Measurements from ENCODE around the gene CSF1R. TPM values are rescaled to one million over a fixed set of nuclear protein-coding genes. Genes with fewer than 3 reads are reported as not detected.

CSF1R gene
- total RNA-seq, 3 donors from 2014 or later = 11.5 to 79.0 (median 24.1) TPM

DNA sequence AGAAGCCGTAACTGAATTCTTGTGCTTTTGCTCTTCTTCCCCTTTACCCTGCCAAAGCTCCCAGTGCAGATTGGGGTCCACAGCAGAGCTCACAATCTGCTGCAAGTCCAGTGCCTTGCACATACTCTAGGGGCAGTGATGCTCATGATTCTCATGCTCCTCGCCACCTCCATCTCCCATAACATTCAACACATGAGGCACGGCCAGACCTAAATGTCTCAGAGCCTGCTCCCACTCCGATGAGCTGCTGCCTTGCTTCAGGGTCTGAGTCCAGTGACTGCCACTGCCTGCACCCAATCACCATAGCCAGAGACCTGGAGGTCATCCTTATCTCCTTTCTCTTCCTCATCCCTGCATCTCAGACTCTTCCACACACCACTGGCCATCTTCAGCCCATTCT, 10.5 kb downstream of the CSF1R start:
- intact Hi-C loops (cut with DNase I; ENCODE audit: low total_unique reads) = loop anchor here (5.0 kb wide), 1 partner anchor 561 kb away; no protein-coding TSS in a partner anchor
- DNase-seq (ENCODE audit: low spot score in 2 of 2) = peak in 1 of 2 donors; percentile 2

GRCh38 chr5:150075233-150075632, 11.1 kb downstream of the CSF1R start:
- no peak for TF ChIP-seq POLR2A (IDR thresholded peaks at IDR 0.05)
- Histone ChIP-seq H3K27me3 (no peaks in the 10 kb centered on the region), H3K36me3 (no peaks in the 10 kb centered on the region), H3K4me1 (no peaks in the 10 kb centered on the region), H3K4me3 (no peak overlapping the region), H3K9me3 (no peaks in the 10 kb centered on the region), H3K27ac (no peak overlapping the region)
- no peak for DNase-seq (ENCODE audit: low spot score in 2 of 2)
- intact Hi-C loops (cut with DNase I; ENCODE audit: low total_unique reads) = loop anchor here (5.0 kb wide), 1 partner anchor 562 kb away; no protein-coding TSS in a partner anchor

More for the DNA sequence above, 10.5 kb downstream of the CSF1R start:
- Histone ChIP-seq H3K27me3 (no peaks in the 10 kb centered on the region), H3K4me1 (no peaks in the 10 kb centered on the region), H3K4me3 (no peak overlapping the region), H3K9me3 (no peaks in the 10 kb centered on the region), H3K27ac (no peak overlapping the region), H3K36me3 (no peaks in the 10 kb centered on the region)
- TF ChIP-seq POLR2A (IDR thresholded peaks at IDR 0.05) = no peak
- TF ChIP-seq, protein P1, sequence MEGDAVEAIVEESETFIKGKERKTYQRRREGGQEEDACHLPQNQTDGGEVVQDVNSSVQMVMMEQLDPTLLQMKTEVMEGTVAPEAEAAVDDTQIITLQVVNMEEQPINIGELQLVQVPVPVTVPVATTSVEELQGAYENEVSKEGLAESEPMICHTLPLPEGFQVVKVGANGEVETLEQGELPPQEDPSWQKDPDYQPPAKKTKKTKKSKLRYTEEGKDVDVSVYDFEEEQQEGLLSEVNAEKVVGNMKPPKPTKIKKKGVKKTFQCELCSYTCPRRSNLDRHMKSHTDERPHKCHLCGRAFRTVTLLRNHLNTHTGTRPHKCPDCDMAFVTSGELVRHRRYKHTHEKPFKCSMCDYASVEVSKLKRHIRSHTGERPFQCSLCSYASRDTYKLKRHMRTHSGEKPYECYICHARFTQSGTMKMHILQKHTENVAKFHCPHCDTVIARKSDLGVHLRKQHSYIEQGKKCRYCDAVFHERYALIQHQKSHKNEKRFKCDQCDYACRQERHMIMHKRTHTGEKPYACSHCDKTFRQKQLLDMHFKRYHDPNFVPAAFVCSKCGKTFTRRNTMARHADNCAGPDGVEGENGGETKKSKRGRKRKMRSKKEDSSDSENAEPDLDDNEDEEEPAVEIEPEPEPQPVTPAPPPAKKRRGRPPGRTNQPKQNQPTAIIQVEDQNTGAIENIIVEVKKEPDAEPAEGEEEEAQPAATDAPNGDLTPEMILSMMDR (IDR thresholded peaks at IDR 0.05) = no peak
- TF ChIP-seq POLR2AphosphoS5 (IDR thresholded peaks at IDR 0.05) = no peak

DNA sequence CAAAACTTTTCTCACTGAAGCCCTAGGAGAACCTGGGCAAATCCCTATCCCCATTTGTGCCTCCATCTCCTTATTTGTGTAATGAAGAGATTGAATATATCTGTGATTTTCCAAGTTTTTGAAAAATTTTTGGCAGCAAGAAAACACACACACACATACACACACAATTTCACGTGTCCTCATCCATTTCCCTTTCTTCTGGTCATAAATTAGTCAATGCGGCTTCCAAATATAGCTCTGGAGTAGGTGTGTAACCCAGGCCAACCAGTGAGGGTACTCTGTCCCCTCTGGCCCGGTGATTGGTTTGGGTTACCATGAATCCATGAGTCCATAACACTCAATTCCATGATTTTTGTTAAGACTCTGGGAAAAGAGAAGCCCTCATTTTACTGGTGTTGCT, 12.7 kb downstream of the CSF1R start:
- no peaks in the 10 kb centered on the region for H3K27me3 ChIP-seq
- H3K4me1 ChIP-seq = no peaks in the 10 kb centered on the region
- no peak overlapping the region for H3K27ac ChIP-seq
- no peaks in the 10 kb centered on the region for H3K9me3 ChIP-seq
- DNase-seq (ENCODE audit: low spot score in 2 of 2) = no peak
- no peak overlapping the region for H3K4me3 ChIP-seq
- H3K36me3 ChIP-seq = no peaks in the 10 kb centered on the region
- TF ChIP-seq, protein P1 (IDR thresholded peaks at IDR 0.05) = no peak
- TF ChIP-seq POLR2A (IDR thresholded peaks at IDR 0.05) (no peak), POLR2AphosphoS5 (IDR thresholded peaks at IDR 0.05) (no peak)
- intact Hi-C loops (cut with DNase I; ENCODE audit: low total_unique reads) = no loop called here

DNA sequence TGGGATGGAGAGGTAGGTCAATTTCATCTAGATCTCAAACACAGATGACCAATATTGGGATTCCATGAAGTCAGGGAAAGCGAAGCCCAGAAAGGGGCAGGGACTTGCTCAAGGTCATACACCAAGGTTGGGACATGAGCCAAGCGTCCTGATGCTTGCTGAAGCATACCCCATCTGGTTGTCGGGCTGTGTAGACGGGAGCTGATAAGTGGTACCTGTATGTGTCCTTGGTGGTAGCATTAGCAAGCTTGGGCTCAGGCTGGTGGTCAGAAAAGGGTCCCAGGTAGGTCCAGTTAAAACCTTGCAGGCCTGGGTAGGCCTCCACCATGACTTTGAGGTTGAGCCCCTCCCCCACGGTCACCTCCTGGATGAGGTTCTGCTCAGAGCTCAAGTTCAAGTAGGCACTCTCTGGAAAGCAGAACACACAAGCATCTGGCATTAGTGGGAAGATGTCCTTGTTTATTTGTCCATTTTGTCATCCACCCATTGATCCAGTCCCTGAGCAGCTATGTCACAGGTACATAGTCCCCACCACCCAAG, 13.2 kb downstream of the CSF1R start:
- H3K36me3 ChIP-seq = no peaks in the 10 kb centered on the region
- no peak overlapping the region for H3K27ac ChIP-seq
- no peaks in the 10 kb centered on the region for H3K9me3 ChIP-seq
- TF ChIP-seq POLR2A (IDR thresholded peaks at IDR 0.05) = no peak
- TF ChIP-seq, protein P1 (IDR thresholded peaks at IDR 0.05) = no peak
- no peak for TF ChIP-seq POLR2AphosphoS5 (IDR thresholded peaks at IDR 0.05)
- DNase-seq (ENCODE audit: low spot score in 2 of 2) = no peak
- intact Hi-C loops (cut with DNase I; ENCODE audit: low total_unique reads) = no loop called here
- no peaks in the 10 kb centered on the region for H3K4me1 ChIP-seq
- no peak overlapping the region for H3K4me3 ChIP-seq
- H3K27me3 ChIP-seq = no peaks in the 10 kb centered on the region

- Histone ChIP-seq H3K27ac (no peak overlapping the region), H3K36me3 (no peaks in the 10 kb centered on the region), H3K4me3 (no peak overlapping the region), H3K9me3 (no peaks in the 10 kb centered on the region), H3K4me1 (no peaks in the 10 kb centered on the region), H3K27me3 (no peaks in the 10 kb centered on the region)
- DNase-seq (ENCODE audit: low spot score in 2 of 2) = no peak
- TF ChIP-seq, protein P1 (IDR thresholded peaks at IDR 0.05) = no peak
- TF ChIP-seq POLR2A (IDR thresholded peaks at IDR 0.05) = no peak
- intact Hi-C loops (cut with DNase I; ENCODE audit: low total_unique reads) = no loop called here
Measured at GRCh38 chr5:150070821-150071220, 15.5 kb downstream of the CSF1R start.

Measured in breast epithelium (tissue), 4 donors.